OCI-LY3 (cell line): Measurements from ENCODE around the gene CNDP2.

Source experiments
- EZH2phosphoT487 ChIP-seq: fragments of 200-600 bp; shearing (Covaris generic); IDR thresholded peaks from 2 replicates; pipeline ENCODE4 v1.6.1; 2018; ENCODE audit warnings: antibody characterized with exemption, mixed run types, low read depth
- TF ChIP-seq, protein P1 (sequence below): fragments of 200-600, 300-600 bp; sonication (generic); IDR thresholded peaks from 2 replicates; pipeline ENCODE4 v1.5.1; 2014; ENCODE audit warnings: antibody characterized with exemption, low read length, low read depth

- TF ChIP-seq, protein P1, sequence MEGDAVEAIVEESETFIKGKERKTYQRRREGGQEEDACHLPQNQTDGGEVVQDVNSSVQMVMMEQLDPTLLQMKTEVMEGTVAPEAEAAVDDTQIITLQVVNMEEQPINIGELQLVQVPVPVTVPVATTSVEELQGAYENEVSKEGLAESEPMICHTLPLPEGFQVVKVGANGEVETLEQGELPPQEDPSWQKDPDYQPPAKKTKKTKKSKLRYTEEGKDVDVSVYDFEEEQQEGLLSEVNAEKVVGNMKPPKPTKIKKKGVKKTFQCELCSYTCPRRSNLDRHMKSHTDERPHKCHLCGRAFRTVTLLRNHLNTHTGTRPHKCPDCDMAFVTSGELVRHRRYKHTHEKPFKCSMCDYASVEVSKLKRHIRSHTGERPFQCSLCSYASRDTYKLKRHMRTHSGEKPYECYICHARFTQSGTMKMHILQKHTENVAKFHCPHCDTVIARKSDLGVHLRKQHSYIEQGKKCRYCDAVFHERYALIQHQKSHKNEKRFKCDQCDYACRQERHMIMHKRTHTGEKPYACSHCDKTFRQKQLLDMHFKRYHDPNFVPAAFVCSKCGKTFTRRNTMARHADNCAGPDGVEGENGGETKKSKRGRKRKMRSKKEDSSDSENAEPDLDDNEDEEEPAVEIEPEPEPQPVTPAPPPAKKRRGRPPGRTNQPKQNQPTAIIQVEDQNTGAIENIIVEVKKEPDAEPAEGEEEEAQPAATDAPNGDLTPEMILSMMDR = no peak
- no peak for TF ChIP-seq EZH2phosphoT487
These were observed 16.0 kb upstream of the CNDP2 start for GRCh38 chr18:74480149-74480651.
